A549 treated with dexamethasone at 1 μM for 4 hours (cell line): ENCODE data around the gene PODXL2. TPM values are rescaled to one million over a fixed set of nuclear protein-coding genes. Genes with fewer than 3 reads are reported as not detected.

Experiments
- total RNA-seq: library from RNA; stranded (reverse); fragments of 200-300 nt; extraction: Qiagen RNA extraction; gene quantifications from 5 replicates; pipeline ENCODE4 v1.2.3, GENCODE V29; 2022

Gene PODXL2, protein sequence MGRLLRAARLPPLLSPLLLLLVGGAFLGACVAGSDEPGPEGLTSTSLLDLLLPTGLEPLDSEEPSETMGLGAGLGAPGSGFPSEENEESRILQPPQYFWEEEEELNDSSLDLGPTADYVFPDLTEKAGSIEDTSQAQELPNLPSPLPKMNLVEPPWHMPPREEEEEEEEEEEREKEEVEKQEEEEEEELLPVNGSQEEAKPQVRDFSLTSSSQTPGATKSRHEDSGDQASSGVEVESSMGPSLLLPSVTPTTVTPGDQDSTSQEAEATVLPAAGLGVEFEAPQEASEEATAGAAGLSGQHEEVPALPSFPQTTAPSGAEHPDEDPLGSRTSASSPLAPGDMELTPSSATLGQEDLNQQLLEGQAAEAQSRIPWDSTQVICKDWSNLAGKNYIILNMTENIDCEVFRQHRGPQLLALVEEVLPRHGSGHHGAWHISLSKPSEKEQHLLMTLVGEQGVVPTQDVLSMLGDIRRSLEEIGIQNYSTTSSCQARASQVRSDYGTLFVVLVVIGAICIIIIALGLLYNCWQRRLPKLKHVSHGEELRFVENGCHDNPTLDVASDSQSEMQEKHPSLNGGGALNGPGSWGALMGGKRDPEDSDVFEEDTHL
- total RNA-seq = 7.3 to 10.2 TPM (median 9.4 TPM) in 5 replicates

DNA sequence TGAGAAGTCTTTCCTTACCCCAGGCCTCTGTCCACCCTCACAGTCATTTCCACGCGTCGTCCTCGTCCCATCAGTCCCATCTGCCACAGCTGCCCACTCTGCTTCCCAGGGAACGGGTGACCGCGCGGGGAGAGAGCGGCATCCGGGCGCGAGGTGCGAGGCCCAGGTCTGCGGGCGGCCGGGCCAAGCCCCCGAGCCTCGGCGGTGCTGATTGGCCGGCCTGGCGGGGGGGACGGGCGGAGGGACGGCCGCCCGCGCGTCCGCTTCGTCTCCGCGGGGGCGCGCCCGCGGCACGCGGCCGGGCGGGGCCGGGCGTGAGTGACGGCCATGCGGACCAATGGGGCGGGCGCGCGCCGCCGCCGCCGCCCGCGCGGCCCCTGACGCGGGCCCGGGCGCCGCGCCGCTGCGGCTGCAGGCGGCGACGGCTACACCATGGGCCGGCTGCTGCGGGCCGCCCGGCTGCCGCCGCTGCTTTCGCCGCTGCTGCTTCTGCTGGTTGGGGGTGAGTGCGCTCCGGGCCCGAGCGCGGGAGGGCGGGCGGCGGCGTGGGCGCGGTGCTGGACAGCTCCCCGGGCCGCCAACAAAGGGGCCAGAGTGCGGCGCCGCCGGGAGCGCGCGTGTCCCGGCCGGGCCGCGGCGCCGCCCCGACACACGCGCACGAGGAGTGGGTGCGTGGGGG lies at the start of gene PODXL2:
Gene PODXL2 (plus strand): TSS at position 398 of the 679 bp plus-strand sequence. CDS start 35 bp downstream, at position 433.

DNA sequence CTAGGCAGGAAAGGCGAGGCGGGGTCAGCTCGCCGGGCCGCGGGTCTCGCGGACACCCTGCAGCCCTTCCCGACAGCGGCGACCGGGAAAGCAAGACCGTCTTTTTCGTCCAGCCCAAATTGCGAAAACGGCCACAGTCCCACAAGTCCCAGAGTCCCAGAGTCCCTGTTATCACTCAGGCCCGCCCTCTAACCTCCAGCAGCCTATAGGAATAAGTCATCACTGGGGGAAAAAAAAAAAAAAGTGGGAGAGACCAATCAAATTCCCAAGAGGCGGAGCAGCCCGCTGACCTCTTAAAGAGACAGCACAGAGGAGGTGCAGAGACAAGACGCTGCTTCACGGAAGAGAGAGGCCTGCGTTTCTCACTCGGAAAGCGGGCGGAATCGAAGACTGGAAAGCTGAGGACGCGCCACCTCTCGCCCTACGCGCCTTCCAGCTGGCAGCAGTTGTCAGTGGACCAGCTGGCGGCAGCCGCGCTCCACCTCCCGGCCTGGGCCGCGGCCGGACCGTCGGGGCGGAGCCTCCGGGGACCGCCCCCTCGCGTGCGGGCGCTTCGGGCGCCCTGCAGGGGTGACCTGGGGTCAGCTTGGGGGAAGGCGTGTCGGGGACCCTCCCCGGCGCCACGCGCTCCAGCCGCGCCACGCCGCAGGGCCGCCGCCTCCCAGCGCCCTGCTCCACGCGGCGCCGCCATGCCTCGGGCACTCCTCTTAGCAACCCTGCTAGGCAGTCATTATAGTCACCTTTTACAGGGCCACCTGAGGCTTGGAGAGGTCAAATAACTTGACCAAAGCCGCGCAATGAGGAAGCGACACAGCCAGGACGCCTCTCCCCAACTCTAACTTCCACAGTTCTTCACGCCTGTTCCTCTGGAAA lies 38.2 kb upstream of the PODXL2 start, which contains the start of gene TPRA1:
Gene TPRA1 (minus strand): TSS at position 141 of the 873 bp plus-strand sequence. CDS start 10,587 bp downstream, outside the sequence.

DNA sequence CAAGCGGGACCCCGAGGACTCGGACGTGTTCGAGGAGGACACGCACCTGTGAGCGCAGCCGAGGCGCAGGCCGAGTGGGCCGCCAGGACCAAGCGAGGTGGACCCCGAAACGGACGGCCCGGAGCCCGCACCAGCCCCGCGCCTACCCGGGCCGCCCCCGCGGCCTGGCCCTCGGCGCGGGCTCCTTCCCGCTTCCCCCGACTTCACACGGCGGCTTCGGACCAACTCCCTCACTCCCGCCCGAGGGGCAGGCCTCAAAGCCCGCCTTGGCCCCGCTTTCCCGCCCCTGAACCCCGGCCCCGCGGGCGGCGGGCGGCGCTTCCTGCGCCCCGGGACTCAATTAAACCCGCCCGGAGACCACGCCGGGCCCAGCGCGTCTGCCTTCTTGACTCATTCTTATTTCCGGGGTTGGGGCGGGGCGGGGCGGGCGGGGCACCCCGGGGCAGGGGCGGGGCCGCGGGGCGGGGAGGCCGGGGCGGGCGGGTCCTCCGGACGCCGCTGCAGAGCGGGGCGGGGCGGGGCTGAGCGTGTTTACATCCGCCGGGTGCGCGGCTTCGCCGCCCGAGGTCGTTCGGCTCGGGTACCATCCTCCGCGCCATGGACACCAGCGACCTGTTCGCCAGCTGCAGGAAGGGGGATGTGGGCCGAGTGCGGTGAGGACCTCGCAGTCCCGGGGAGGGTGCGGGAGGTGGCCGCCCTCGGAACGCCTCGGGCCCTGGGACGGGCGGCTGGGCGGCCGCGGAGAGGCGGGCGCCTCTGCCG lies 43.6 kb downstream of the PODXL2 start, which contains the start of gene ABTB1:
Gene ABTB1 (plus strand): TSS at position 524 of the 762 bp plus-strand sequence. CDS start 74 bp downstream, at position 598.

Other genes starting within 250 kb of the PODXL2 start
- gene TPRA1, start 38.5 kb upstream of the PODXL2 start, total RNA-seq = 45.6 to 51.9 TPM (median 49.9 TPM) in 5 replicates
- gene MCM2, start 30.8 kb upstream of the PODXL2 start, total RNA-seq = 45.4 to 57.7 TPM (median 55.2 TPM) in 5 replicates
- 9.6 to 18.7 TPM (median 15.4 TPM) in 5 replicates for gene ABTB1, start 43.8 kb downstream of the PODXL2 start, total RNA-seq
- 59.3 to 81.4 TPM (median 68.7 TPM) in 5 replicates for gene MGLL, start 193.3 kb downstream of the PODXL2 start, total RNA-seq